Endodermal cell (in vitro differentiated cells): Measurements from ENCODE around the gene MANEAL. TPM values are rescaled to one million over a fixed set of nuclear protein-coding genes. Genes with fewer than 3 reads are reported as not detected.
"Not testable (repeated sequence)": the region's sequence is repeated elsewhere in the genome, so short reads cannot be mapped to it uniquely, and the experiment has no call there.

Experiments
- DNase-seq: peaks from one replicate; pipeline ENCODE4 v3.0.0-alpha.2; 2017
- H3K27ac ChIP-seq: 2 replicates; pipeline ENCODE4 v1.5.1; 2013; ENCODE audit warnings: mild to moderate bottlenecking, low read depth, low read length, moderate library complexity
- H3K27me3 ChIP-seq: 2 replicates; pipeline ENCODE4 v1.6.1; 2013; ENCODE audit warnings: mild to moderate bottlenecking, low read length, moderate library complexity; ENCODE audit not compliant: insufficient read depth, control insufficient read depth, poor library complexity, severe bottlenecking
- H3K36me3 ChIP-seq: 2 replicates; pipeline ENCODE4 v1.7.0; 2013; ENCODE audit warnings: mild to moderate bottlenecking, low read length, moderate library complexity; ENCODE audit not compliant: control insufficient read depth, insufficient read depth
- H3K4me1 ChIP-seq: one replicate; pipeline ENCODE4 v1.7.0; 2013; ENCODE audit warnings: low read length; ENCODE audit not compliant: control insufficient read depth, insufficient read depth
- H3K4me3 ChIP-seq: 2 replicates; pipeline ENCODE4 v1.5.1; 2013; ENCODE audit warnings: mild to moderate bottlenecking, low read length, moderate library complexity
- H3K9ac ChIP-seq: 2 replicates; pipeline ENCODE4 v1.6.1; 2013; ENCODE audit warnings: mild to moderate bottlenecking, low read length, moderate library complexity; ENCODE audit not compliant: poor library complexity, severe bottlenecking; ENCODE audit errors: extremely low read depth
- H3K9me3 ChIP-seq: 2 replicates; pipeline ENCODE4 v1.6.1; 2013; ENCODE audit warnings: mild to moderate bottlenecking, low read length, moderate library complexity; ENCODE audit not compliant: control insufficient read depth
- H3K27ac Mint-ChIP-seq: 2 replicates; pipeline ENCODE4 v1.8.0; 2020; ENCODE audit warnings: mixed read lengths
- H3K27me3 Mint-ChIP-seq: 2 replicates; pipeline ENCODE4 v1.8.0; 2021; ENCODE audit warnings: mild to moderate bottlenecking, mixed read lengths; ENCODE audit not compliant: insufficient read depth
- H3K36me3 Mint-ChIP-seq: 2 replicates; pipeline ENCODE4 v1.8.0; 2020; ENCODE audit warnings: low read depth, mixed read lengths
- H3K4me1 Mint-ChIP-seq: 2 replicates; pipeline ENCODE4 v1.8.0; 2020; ENCODE audit warnings: mixed read lengths
- H3K4me3 Mint-ChIP-seq: 2 replicates; pipeline ENCODE4 v1.8.0; 2020; ENCODE audit warnings: mild to moderate bottlenecking, moderate library complexity, mixed read lengths
- H3K9me3 Mint-ChIP-seq: 2 replicates; pipeline ENCODE4 v1.8.0; 2020; ENCODE audit warnings: mild to moderate bottlenecking, mixed read lengths
- CTCF ChIP-seq: fragments of 200-600 bp; sonication (generic); conservative IDR thresholded peaks from 2 replicates; pipeline ENCODE4 v1.5.0; 2021; ENCODE audit warnings: antibody characterized with exemption, mild to moderate bottlenecking
- WGBS, 2 experiments: methylation state at CpG; one replicate each; pipeline versions ENCODE4 v1.1.5 to v1.1.7; 2013; ENCODE audit warnings: missing lambda C conversion rate in 2 of 2, mixed read lengths in 1 of 2; ENCODE audit not compliant: insufficient coverage in 1 of 2, insufficient read length in 1 of 2; 5-methylcytosine and 5-hydroxymethylcytosine counted together
- total RNA-seq, 2 donors: library from RNA; stranded (reverse); fragmentation: NEBNext Ultra II Directional in 1 of 2; extraction: Animal tissue kit (Norgen Biotek cat#: 25700) in 1 of 2; gene quantifications; 2 replicates in 1 of 2; 3 replicates in 1 of 2; pipeline ENCODE4 v1.2.1, GENCODE V29; 2021

The MANEAL gene
- total RNA-seq, 2 donors from 2014 or later, result 7.0 to 9.6 TPM

GRCh38 chr1:37767488-37767887 lies 26.2 kb upstream of the MANEAL start:
- Histone ChIP-seq H3K36me3 (no peaks in the 10 kb centered on the region), H3K4me1 (no peaks in the 10 kb centered on the region), H3K27ac (no peak overlapping the region), H3K4me3 (no peak overlapping the region), H3K9ac (no peak overlapping the region), H3K9me3 (no peaks in the 10 kb centered on the region), H3K27me3 (peaks cover 88% of the 10 kb centered on the region)
- DNase-seq, result no peak
- no peak overlapping the region for H3K27ac Mint-ChIP-seq
- H3K27me3 Mint-ChIP-seq, result peaks cover 88% of the 10 kb centered on the region
- H3K4me1 Mint-ChIP-seq, result no peaks in the 10 kb centered on the region
- H3K4me3 Mint-ChIP-seq, result no peak overlapping the region
- H3K9me3 Mint-ChIP-seq, result no peaks in the 10 kb centered on the region
- WGBS, 2 experiments, result 57 to 80% methylated on average over 1 to 2 of the region's 2 CpGs
- H3K36me3 Mint-ChIP-seq, result no peaks in the 10 kb centered on the region
- TF ChIP-seq CTCF, result no peak

GRCh38 chr1:37771440-37771839 lies 22.2 kb upstream of the MANEAL start:
- H3K9ac ChIP-seq, H3K4me3 Mint-ChIP-seq, H3K9me3 ChIP-seq, H3K4me1 ChIP-seq, H3K36me3 ChIP-seq, H3K27ac ChIP-seq, H3K36me3 Mint-ChIP-seq, H3K4me3 ChIP-seq, H3K27ac Mint-ChIP-seq, H3K4me1 Mint-ChIP-seq, DNase-seq: not testable (repeated sequence)
- Mint-ChIP-seq H3K27me3 (peaks cover 59% of the 10 kb centered on the region), H3K9me3 (peaks cover 13% of the 10 kb centered on the region)
- H3K27me3 ChIP-seq, result peaks cover 65% of the 10 kb centered on the region

GRCh38 chr1:37776946-37777516 lies 16.6 kb upstream of the MANEAL start:
- no peak overlapping the region for H3K27ac Mint-ChIP-seq
- Histone ChIP-seq H3K9me3 (no peaks in the 10 kb centered on the region), H3K9ac (no peak overlapping the region), H3K4me3 (no peak overlapping the region), H3K27ac (no peak overlapping the region), H3K36me3 (no peaks in the 10 kb centered on the region), H3K4me1 (no peaks in the 10 kb centered on the region), H3K27me3 (peaks cover 68% of the 10 kb centered on the region)
- WGBS, 2 experiments, result 62 to 80% methylated on average over 3 to 4 of the region's 4 CpGs
- peaks cover 51% of the 10 kb centered on the region for H3K27me3 Mint-ChIP-seq
- H3K4me3 Mint-ChIP-seq, result no peak overlapping the region
- DNase-seq, result no peak
- no peaks in the 10 kb centered on the region for H3K36me3 Mint-ChIP-seq
- peaks cover 19% of the 10 kb centered on the region for H3K9me3 Mint-ChIP-seq
- H3K4me1 Mint-ChIP-seq, result no peaks in the 10 kb centered on the region
- TF ChIP-seq CTCF, result no peak

- Histone ChIP-seq H3K27me3 (peaks cover 76% of the 10 kb centered on the region), H3K9me3 (no peaks in the 10 kb centered on the region), H3K9ac (no peak overlapping the region), H3K27ac (no peak overlapping the region), H3K4me3 (no peak overlapping the region), H3K4me1 (no peaks in the 10 kb centered on the region), H3K36me3 (no peaks in the 10 kb centered on the region)
- TF ChIP-seq CTCF, result no peak
- WGBS, 2 experiments, result 84 to 91% methylated on average over 3 of the region's 3 CpGs
- Mint-ChIP-seq H3K36me3 (no peaks in the 10 kb centered on the region), H3K27ac (no peak overlapping the region), H3K27me3 (peaks cover 50% of the 10 kb centered on the region), H3K9me3 (peaks cover 14% of the 10 kb centered on the region), H3K4me3 (no peak overlapping the region), H3K4me1 (no peaks in the 10 kb centered on the region)
- no peak for DNase-seq
Measured at GRCh38 chr1:37778654-37779053, 15.0 kb upstream of the MANEAL start.
